SHP77 (cell line): ENCODE results near the gene TMED4.

Source experiments
- DNase-seq, 2 experiments: peaks; one replicate each; lab custom pipeline; 2025; lab: John Stamatoyannopoulos, UW

TMED4 gene

GRCh38 chr7:44540592-44541027, 41.4 kb downstream of the TMED4 start:
- DNase-seq = no peak

- no peak for DNase-seq
These were observed 42.1 kb downstream of the TMED4 start for GRCh38 chr7:44539669-44540506.

GRCh38 chr7:44538798-44539668, 43.0 kb downstream of the TMED4 start:
- no peak for DNase-seq

- DNase-seq = no peak
These were observed 43.8 kb downstream of the TMED4 start for GRCh38 chr7:44538093-44538797.

GRCh38 chr7:44537442-44537841, 44.6 kb downstream of the TMED4 start:
- DNase-seq = no peak

- DNase-seq = no peak
These were observed 45.9 kb downstream of the TMED4 start for GRCh38 chr7:44536090-44536489.

- DNase-seq = no peak
These were observed 46.5 kb downstream of the TMED4 start for GRCh38 chr7:44535348-44536064.

- peak; percentile 85 to 91 for DNase-seq
These were observed 47.5 kb downstream of the TMED4 start for GRCh38 chr7:44534501-44534900.

GRCh38 chr7:44534087-44534486, 47.9 kb downstream of the TMED4 start:
- DNase-seq = peak; percentile 38 to 57

GRCh38 chr7:44533301-44534055, 48.6 kb downstream of the TMED4 start:
- peak; percentile 69 to 70 for DNase-seq

- no peak for DNase-seq
These were observed 50.3 kb downstream of the TMED4 start for GRCh38 chr7:44531421-44532380.

GRCh38 chr7:44530990-44531389, 51.0 kb downstream of the TMED4 start:
- DNase-seq = no peak
